Right renal cortex interstitium (tissue), 3 donors: ENCODE measurements around the gene GCNT2. TPM values are rescaled to one million over a fixed set of nuclear protein-coding genes. Genes with fewer than 3 reads are reported as not detected.
"Not testable (repeated sequence)": the region's sequence is repeated elsewhere in the genome, so short reads cannot be mapped to it uniquely, and the experiment has no call there.

Experiments used
- DNase-seq, 3 donors: peaks; one replicate each; pipeline ENCODE4 v3.0.0-alpha.2; 2013; ENCODE audit warnings: low read depth in 3 of 3, low spot score in 2 of 3
- polyA plus RNA-seq, 3 donors: library from polyadenylated mRNA; unstranded; fragments of 120-200 nt; gene quantifications; one replicate each; pipeline ENCODE4 v1.2.1, GENCODE V29; 2013; ENCODE audit not compliant: insufficient read length in 3 of 3

GCNT2 gene
- polyA plus RNA-seq, result 10 to 100 TPM; 17.0 to 18.7 (median 17.3) TPM

- peak in 2 of 3 donors; percentile 65 to 74 for DNase-seq
Measured at GRCh38 chr6:10521104-10521808, at the start of gene GCNT2. GCNT2 (plus strand) TSS chr6:10521351; CDS start chr6:10528912, 7,561 bp downstream.

GRCh38 chr6:10472634-10473033, 48.5 kb upstream of the GCNT2 start:
- no peak for DNase-seq

GRCh38 chr6:10478187-10479040, 42.7 kb upstream of the GCNT2 start:
- peak in 2 of 3 donors; percentile 13 to 14 for DNase-seq

GRCh38 chr6:10479939-10480700, 41.0 kb upstream of the GCNT2 start:
- no peak for DNase-seq

GRCh38 chr6:10481101-10481500, 40.0 kb upstream of the GCNT2 start:
- DNase-seq, result no peak

GRCh38 chr6:10482636-10483257, 38.4 kb upstream of the GCNT2 start:
- no peak for DNase-seq

GRCh38 chr6:10484912-10485311, 36.2 kb upstream of the GCNT2 start:
- DNase-seq, result no peak

GRCh38 chr6:10485406-10485805, 35.7 kb upstream of the GCNT2 start:
- no peak for DNase-seq

- no peak for DNase-seq
Measured at GRCh38 chr6:10486215-10486614, 34.9 kb upstream of the GCNT2 start.

GRCh38 chr6:10486944-10487588, 34.1 kb upstream of the GCNT2 start:
- not testable (repeated sequence) for DNase-seq

- no peak for DNase-seq
Measured at GRCh38 chr6:10487668-10488327, 33.4 kb upstream of the GCNT2 start.

GRCh38 chr6:10491463-10491862, 29.7 kb upstream of the GCNT2 start:
- DNase-seq, result no peak

- not testable (repeated sequence) for DNase-seq
Measured at GRCh38 chr6:10491905-10492304, 29.2 kb upstream of the GCNT2 start.

- no peak for DNase-seq
Measured at GRCh38 chr6:10495029-10495428, 26.1 kb upstream of the GCNT2 start.

- DNase-seq, result no peak
Measured at GRCh38 chr6:10505529-10505928, 15.6 kb upstream of the GCNT2 start.

- no peak for DNase-seq
Measured at GRCh38 chr6:10507298-10507697, 13.9 kb upstream of the GCNT2 start.

- no peak for DNase-seq
Measured at GRCh38 chr6:10507715-10508114, 13.4 kb upstream of the GCNT2 start.

GRCh38 chr6:10510592-10511367, 10.4 kb upstream of the GCNT2 start:
- no peak for DNase-seq

GRCh38 chr6:10511477-10511876, 9.7 kb upstream of the GCNT2 start:
- no peak for DNase-seq
